ENCODE data around the gene MOB3A.
A peak's percentile ranks its signal among the peaks of the same experiment; 100 is the strongest.

The MOB3A gene

GRCh38 chr19:2096034-2096479 is at the start of gene MOB3A:
TSS of gene MOB3A (minus strand) at chr19:2096326. CDS start at chr19:2078560, 17,766 bp downstream.
- TF ChIP-seq Cebpa-rat (IDR thresholded peaks at IDR 0.05) = no peak
- Histone ChIP-seq H3K9ac (peak within 1 kb of the TSS; percentile 84 to 97 (median 93)), H3K27ac (peak within 1 kb of the TSS; percentile 90 to 99 (median 94)), H4K20me1 (peaks cover 14 to 42% (median 32%) of the 10 kb centered on the region in 11 experiments; a peak in 19 of 22 replicates), H3K36me3 (peaks cover 16 to 44% (median 34%) of the 10 kb centered on the region in 11 experiments), H3K4me2 (peak within 1 kb of the TSS; percentile 89 to 100 (median 99)), H3K9me3 (replicated peaks in 1 of 11) (peaks cover 0 to 9% (median 0%) of the 10 kb centered on the region in 11 experiments; a peak in 4 of 22 replicates), H3K4me1 (peaks cover 44 to 62% (median 48%) of the 10 kb centered on the region in 10 experiments), H3K27me3 (no peaks in the 10 kb centered on the region), H3K4me3 (peak within 1 kb of the TSS; percentile 68 to 98 (median 90))

- Histone ChIP-seq H3K9me3 (replicated peaks in 1 of 11) (no peaks in the 10 kb centered on the region), H3K4me3 (no peak overlapping the region), H3K27me3 (no peaks in the 10 kb centered on the region), H3K36me3 (peaks cover 31 to 80% (median 55%) of the 10 kb centered on the region in 11 experiments; a peak in 21 of 22 replicates), H3K9ac (peak overlapping the region in 5 of 11 experiments; percentile 15 to 38 (median 35); a peak in 3 of 22 replicates), H3K4me1 (peaks cover 40 to 76% (median 57%) of the 10 kb centered on the region in 10 experiments), H4K20me1 (peaks cover 95 to 100% (median 100%) of the 10 kb centered on the region in 11 experiments), H3K27ac (peak overlapping the region in 2 of 11 experiments; percentile 28 to 42; a peak in 2 of 22 replicates), H3K4me2 (peak overlapping the region in 4 of 11 experiments; percentile 7 to 18 (median 9); a peak in 1 of 22 replicates)
- no peak for TF ChIP-seq Cebpa-rat (IDR thresholded peaks at IDR 0.05)
Measured at GRCh38 chr19:2145831-2146241, 49.7 kb upstream of the MOB3A start.

- Histone ChIP-seq H3K36me3 (peaks cover 33 to 86% (median 63%) of the 10 kb centered on the region in 11 experiments; a peak in 21 of 22 replicates), H4K20me1 (peaks cover 97 to 100% (median 100%) of the 10 kb centered on the region in 11 experiments), H3K9me3 (replicated peaks in 1 of 11) (no peaks in the 10 kb centered on the region), H3K27ac (peak overlapping the region in 2 of 11 experiments; percentile 5 to 34; a peak in 2 of 22 replicates), H3K27me3 (no peaks in the 10 kb centered on the region), H3K4me3 (no peak overlapping the region), H3K4me1 (peaks cover 29 to 76% (median 55%) of the 10 kb centered on the region in 10 experiments), H3K4me2 (peak overlapping the region in 5 of 11 experiments; percentile 16 to 57 (median 38); a peak in 3 of 22 replicates), H3K9ac (no peak overlapping the region)
- TF ChIP-seq Cebpa-rat (IDR thresholded peaks at IDR 0.05) = no peak
Measured at GRCh38 chr19:2144190-2144589, 48.1 kb upstream of the MOB3A start.

- peaks cover 97 to 100% (median 100%) of the 10 kb centered on the region in 11 experiments for H4K20me1 ChIP-seq
- H3K36me3 ChIP-seq = peaks cover 50 to 90% (median 72%) of the 10 kb centered on the region in 11 experiments
- H3K27ac ChIP-seq = no peak overlapping the region
- H3K4me1 ChIP-seq = peaks cover 12 to 58% (median 36%) of the 10 kb centered on the region in 10 experiments; a peak in 17 of 20 replicates
- H3K4me2 ChIP-seq = no peak overlapping the region
- no peak overlapping the region for H3K4me3 ChIP-seq
- no peaks in the 10 kb centered on the region for H3K9me3 ChIP-seq (replicated peaks in 1 of 11)
- H3K9ac ChIP-seq = no peak overlapping the region
- TF ChIP-seq Cebpa-rat (IDR thresholded peaks at IDR 0.05) = no peak
- no peaks in the 10 kb centered on the region for H3K27me3 ChIP-seq
Measured at GRCh38 chr19:2142173-2142829, 46.2 kb upstream of the MOB3A start.

- no peak overlapping the region for H3K9ac ChIP-seq
- no peak for TF ChIP-seq Cebpa-rat (IDR thresholded peaks at IDR 0.05)
- H3K4me3 ChIP-seq = no peak overlapping the region
- no peaks in the 10 kb centered on the region for H3K27me3 ChIP-seq
- H3K36me3 ChIP-seq = peaks cover 48 to 93% (median 77%) of the 10 kb centered on the region in 11 experiments
- H3K27ac ChIP-seq = no peak overlapping the region
- no peaks in the 10 kb centered on the region for H3K9me3 ChIP-seq (replicated peaks in 1 of 11)
- H4K20me1 ChIP-seq = peaks cover 92 to 100% (median 100%) of the 10 kb centered on the region in 11 experiments
- peaks cover 0 to 41% (median 29%) of the 10 kb centered on the region in 10 experiments; a peak in 15 of 20 replicates for H3K4me1 ChIP-seq
- peak overlapping the region in 7 of 11 experiments; percentile 4 to 37 (median 26); a peak in 11 of 22 replicates for H3K4me2 ChIP-seq
Measured at GRCh38 chr19:2140138-2140569, 44.0 kb upstream of the MOB3A start.

- Histone ChIP-seq H4K20me1 (peaks cover 86 to 100% (median 97%) of the 10 kb centered on the region in 11 experiments), H3K36me3 (peaks cover 47 to 93% (median 73%) of the 10 kb centered on the region in 11 experiments), H3K4me2 (peak overlapping the region in 6 of 11 experiments; percentile 9 to 37 (median 28); a peak in 8 of 22 replicates), H3K4me3 (no peak overlapping the region), H3K4me1 (peaks cover 0 to 42% (median 28%) of the 10 kb centered on the region in 10 experiments; a peak in 15 of 20 replicates), H3K9ac (no peak overlapping the region; a peak in 1 of 22 replicates), H3K9me3 (replicated peaks in 1 of 11) (no peaks in the 10 kb centered on the region), H3K27me3 (no peaks in the 10 kb centered on the region), H3K27ac (peak overlapping the region in 1 of 11 experiments; percentile 29; a peak in 1 of 22 replicates)
- TF ChIP-seq Cebpa-rat (IDR thresholded peaks at IDR 0.05) = no peak
Measured at GRCh38 chr19:2139385-2140137, 43.4 kb upstream of the MOB3A start.

GRCh38 chr19:2138061-2138728 is 42.1 kb upstream of the MOB3A start:
- Histone ChIP-seq H3K27me3 (no peaks in the 10 kb centered on the region), H3K27ac (no peak overlapping the region), H4K20me1 (peaks cover 73 to 100% (median 94%) of the 10 kb centered on the region in 11 experiments), H3K4me3 (no peak overlapping the region), H3K9me3 (replicated peaks in 1 of 11) (no peaks in the 10 kb centered on the region), H3K4me2 (no peak overlapping the region), H3K36me3 (peaks cover 39 to 93% (median 75%) of the 10 kb centered on the region in 11 experiments), H3K4me1 (peaks cover 0 to 30% (median 16%) of the 10 kb centered on the region in 10 experiments; a peak in 14 of 20 replicates), H3K9ac (peak overlapping the region in 1 of 11 experiments; percentile 5; a peak in 1 of 22 replicates)
- TF ChIP-seq Cebpa-rat (IDR thresholded peaks at IDR 0.05) = no peak

- Histone ChIP-seq H3K4me2 (no peak overlapping the region), H4K20me1 (peaks cover 73 to 100% (median 94%) of the 10 kb centered on the region in 11 experiments), H3K27ac (no peak overlapping the region), H3K9me3 (replicated peaks in 1 of 11) (no peaks in the 10 kb centered on the region), H3K9ac (no peak overlapping the region), H3K36me3 (peaks cover 53 to 97% (median 82%) of the 10 kb centered on the region in 11 experiments), H3K4me3 (no peak overlapping the region), H3K4me1 (peaks cover 0 to 29% (median 16%) of the 10 kb centered on the region in 10 experiments; a peak in 14 of 20 replicates), H3K27me3 (no peaks in the 10 kb centered on the region)
- no peak for TF ChIP-seq Cebpa-rat (IDR thresholded peaks at IDR 0.05)
Measured at GRCh38 chr19:2136796-2137195, 40.7 kb upstream of the MOB3A start.

All from BLaER1 treated with 17β-estradiol and CSF1 and Interleukin-3, amounts not matched to agents 10 nM and 100 nM (cell line).